Neural crest cell (in vitro differentiated cells): Measurements from ENCODE around the gene ACACA. TPM values are rescaled to one million over a fixed set of nuclear protein-coding genes. Genes with fewer than 3 reads are reported as not detected.

Source experiments
- DNase-seq: peaks from one replicate; pipeline ENCODE4 v3.0.0; 2021; ENCODE audit warnings: low read depth, mixed read lengths, low spot score
- H3K27ac Mint-ChIP-seq: one replicate; pipeline ENCODE4 v1.8.0; 2021; ENCODE audit warnings: mild to moderate bottlenecking, mixed read lengths; ENCODE audit not compliant: unreplicated experiment
- H3K27me3 Mint-ChIP-seq: 2 replicates; pipeline ENCODE4 v1.8.0; 2021; ENCODE audit warnings: low read depth, mild to moderate bottlenecking, mixed read lengths
- H3K36me3 Mint-ChIP-seq: 2 replicates; pipeline ENCODE4 v1.8.0; 2021; ENCODE audit warnings: low read depth, mild to moderate bottlenecking, mixed read lengths
- H3K4me1 Mint-ChIP-seq: 2 replicates; pipeline ENCODE4 v1.8.0; 2021; ENCODE audit warnings: mixed read lengths
- H3K4me3 Mint-ChIP-seq: one replicate; pipeline ENCODE4 v1.8.0; 2021; ENCODE audit warnings: mild to moderate bottlenecking, mixed read lengths
- H3K9me3 Mint-ChIP-seq: 2 replicates; pipeline ENCODE4 v1.8.0; 2021; ENCODE audit warnings: mixed read lengths
- CTCF ChIP-seq: fragments of 200-600 bp; sonication (generic); conservative IDR thresholded peaks from 2 replicates; pipeline ENCODE4 v1.5.0; 2021; ENCODE audit warnings: antibody characterized with exemption, mild to moderate bottlenecking
- total RNA-seq: library from RNA; stranded (reverse); gene quantifications from 2 replicates; pipeline ENCODE4 v1.2.1, GENCODE V29; 2021

The ACACA gene
- total RNA-seq, 1 donor from 2014 or later: 211 TPM

- Mint-ChIP-seq H3K27me3 (no peaks in the 10 kb centered on the region), H3K4me3 (no peak overlapping the region), H3K4me1 (no peaks in the 10 kb centered on the region), H3K9me3 (no peaks in the 10 kb centered on the region), H3K36me3 (peaks cover 14% of the 10 kb centered on the region), H3K27ac (no peak overlapping the region)
- TF ChIP-seq CTCF: no peak
- no peak for DNase-seq
These were observed 33.8 kb upstream of the ACACA start for GRCh38 chr17:37440424-37440823.

GRCh38 chr17:37438141-37438540 lies 31.5 kb upstream of the ACACA start:
- no peak for DNase-seq
- Mint-ChIP-seq H3K36me3 (peaks cover 17% of the 10 kb centered on the region), H3K27ac (no peak overlapping the region)

GRCh38 chr17:37432671-37433070 lies 26.0 kb upstream of the ACACA start:
- no peaks in the 10 kb centered on the region for H3K27me3 Mint-ChIP-seq
- H3K27ac Mint-ChIP-seq: no peak overlapping the region
- H3K9me3 Mint-ChIP-seq: no peaks in the 10 kb centered on the region
- H3K4me3 Mint-ChIP-seq: no peak overlapping the region
- H3K4me1 Mint-ChIP-seq: no peaks in the 10 kb centered on the region
- TF ChIP-seq CTCF: no peak
- peaks cover 6% of the 10 kb centered on the region for H3K36me3 Mint-ChIP-seq
- DNase-seq: no peak

More at GRCh38 chr17:37438141-37438540, 31.5 kb upstream of the ACACA start:
- Mint-ChIP-seq H3K4me3 (no peak overlapping the region), H3K27me3 (no peaks in the 10 kb centered on the region), H3K4me1 (no peaks in the 10 kb centered on the region), H3K9me3 (no peaks in the 10 kb centered on the region)
- peak; percentile 17 for TF ChIP-seq CTCF

GRCh38 chr17:37430051-37430627 lies 23.5 kb upstream of the ACACA start:
- no peak for TF ChIP-seq CTCF
- Mint-ChIP-seq H3K27me3 (no peaks in the 10 kb centered on the region), H3K36me3 (peaks cover 6% of the 10 kb centered on the region), H3K4me3 (no peak overlapping the region), H3K27ac (no peak overlapping the region), H3K4me1 (no peaks in the 10 kb centered on the region), H3K9me3 (no peaks in the 10 kb centered on the region)
- no peak for DNase-seq

- H3K36me3 Mint-ChIP-seq: peaks cover 6% of the 10 kb centered on the region
- H3K27ac Mint-ChIP-seq: no peak overlapping the region
These were observed 22.8 kb upstream of the ACACA start for GRCh38 chr17:37429453-37429852.

More at GRCh38 chr17:37429453-37429852, 22.8 kb upstream of the ACACA start:
- no peak for DNase-seq
- no peaks in the 10 kb centered on the region for H3K4me1 Mint-ChIP-seq
- no peaks in the 10 kb centered on the region for H3K9me3 Mint-ChIP-seq
- no peak for TF ChIP-seq CTCF
- no peaks in the 10 kb centered on the region for H3K27me3 Mint-ChIP-seq
- no peak overlapping the region for H3K4me3 Mint-ChIP-seq
